ENCODE measurements around the gene MORN1.

Gene MORN1

DNA sequence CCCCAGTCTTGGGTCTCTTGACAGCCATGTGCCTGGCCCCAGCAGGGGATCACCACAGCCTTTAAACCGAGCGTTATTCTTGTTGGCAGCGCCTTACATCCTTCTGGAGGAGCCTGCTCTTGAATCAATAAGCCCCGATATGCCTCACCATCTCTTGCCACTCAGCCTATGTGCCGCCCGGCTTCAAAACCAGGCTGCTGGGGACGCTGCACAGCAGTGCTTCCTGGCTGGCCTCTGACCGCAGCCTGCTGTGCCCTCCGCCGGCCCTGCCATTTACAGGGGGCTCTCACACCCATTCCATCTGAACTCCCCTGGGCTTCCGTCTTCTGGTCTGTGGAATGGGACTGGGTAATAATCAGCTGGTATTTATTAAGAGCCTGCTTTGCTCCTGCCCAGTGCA, 24.0 kb upstream of the MORN1 start:
- WGBS, 2 donors (ENCODE audit: extremely low coverage in 2 of 2, insufficient read length in 2 of 2, insufficient replicate concordance in 1 of 2), result no CpG with 5 or more reads among the region's 11 CpGs
- no peak overlapping the region for H2BK5ac ChIP-seq (ENCODE audit: low read length)
- H3K4me2 ChIP-seq (ENCODE audit: insufficient read depth, low read length, poor library complexity, severe bottlenecking), result no peak overlapping the region
- H4K8ac ChIP-seq (ENCODE audit: low read depth, low read length), result no peak overlapping the region
- no peak overlapping the region for H3K14ac ChIP-seq (ENCODE audit: low read length)
- DNase-seq (ENCODE audit: low spot score), result no peak
- H3K27me3 ChIP-seq (ENCODE audit: control insufficient read depth in 3 of 3, insufficient read depth in 3 of 3, low read depth in 1 of 3, low read length in 3 of 3), result peaks cover 0 to 26% (median 0%) of the 10 kb centered on the region in 3 experiments
- H3K9ac ChIP-seq (ENCODE audit: low read depth, low read length, poor library complexity), result no peak overlapping the region
- H2BK120ac ChIP-seq (ENCODE audit: low read depth, low read length), result no peak overlapping the region
- no peaks in the 10 kb centered on the region for H3K9me3 ChIP-seq (replicated peaks in 1 of 2; ENCODE audit: control insufficient read depth in 2 of 2, insufficient read depth in 1 of 2, low read depth in 1 of 2, low read length in 2 of 2)
- H3K18ac ChIP-seq (ENCODE audit: low read length), result no peak overlapping the region
- no peak overlapping the region for H3K23ac ChIP-seq (ENCODE audit: low read depth, low read length, poor library complexity)
- no peak overlapping the region for H4K91ac ChIP-seq (ENCODE audit: low read depth, low read length, poor library complexity)
- peaks cover 14 to 17% of the 10 kb centered on the region in 2 donors for H3K4me1 ChIP-seq (ENCODE audit: control insufficient read depth in 2 of 2, insufficient read depth in 1 of 2, low read depth in 1 of 2, low read length in 2 of 2)
- H3K4ac ChIP-seq (ENCODE audit: low read length), result no peak overlapping the region
- H3K79me1 ChIP-seq (ENCODE audit: low read depth, low read length), result peaks cover 8% of the 10 kb centered on the region
- peak overlapping the region; percentile 82 for H2AK5ac ChIP-seq (ENCODE audit: low read depth, low read length)
- H3K4me3 ChIP-seq (ENCODE audit: low read length in 2 of 2), result no peak overlapping the region
- H2BK12ac ChIP-seq (ENCODE audit: low read length), result no peak overlapping the region
- H3K36me3 ChIP-seq (replicated peaks in 1 of 2; ENCODE audit: control insufficient read depth in 2 of 2, insufficient read depth in 2 of 2, low read length in 2 of 2), result peaks cover 0 to under 1% of the 10 kb centered on the region in 2 donors
- peak overlapping the region; percentile 75 for H2BK15ac ChIP-seq (ENCODE audit: low read length)
- H3K27ac ChIP-seq (replicated peaks; ENCODE audit: low read length), result no peak overlapping the region
- no peak overlapping the region for H2AFZ ChIP-seq (ENCODE audit: low read length)

DNA sequence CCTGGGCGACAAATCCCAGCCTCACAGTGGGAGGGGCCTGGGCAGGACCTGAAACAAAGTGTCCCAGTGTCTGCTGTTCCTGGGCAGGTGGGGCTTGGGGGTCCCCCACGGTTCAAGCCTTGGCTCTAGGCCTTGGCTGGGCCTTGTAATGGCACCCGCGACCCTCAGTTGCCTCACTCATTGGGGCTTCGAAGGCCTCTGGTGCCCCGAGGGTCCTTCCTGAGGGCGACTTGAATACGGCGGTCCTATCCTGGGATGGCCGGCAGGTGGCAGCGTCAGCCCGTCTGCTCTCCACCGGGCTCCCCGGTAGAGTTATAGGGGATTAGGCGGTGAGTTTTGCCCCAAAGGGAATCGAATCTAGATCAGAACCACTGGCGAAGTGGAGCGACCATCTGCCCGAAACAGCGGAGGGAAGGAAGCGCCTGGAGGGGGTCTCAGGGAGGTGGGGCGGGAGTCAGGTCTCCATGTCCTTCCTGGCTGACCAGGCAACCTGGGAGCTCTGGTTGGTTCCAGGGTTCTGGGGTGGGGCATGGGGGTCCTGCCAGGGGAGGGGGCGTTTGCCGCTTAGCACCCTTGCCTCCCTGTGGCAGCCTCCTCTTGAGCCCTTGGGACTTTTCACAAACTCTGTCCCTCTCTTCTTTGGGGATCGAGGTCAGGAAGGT, 23.1 kb upstream of the MORN1 start:
- Histone ChIP-seq H3K27ac (replicated peaks; ENCODE audit: low read length) (no peak overlapping the region), H2BK5ac (ENCODE audit: low read length) (no peak overlapping the region)
- DNase-seq (ENCODE audit: low spot score), result peak; percentile 72

DNA sequence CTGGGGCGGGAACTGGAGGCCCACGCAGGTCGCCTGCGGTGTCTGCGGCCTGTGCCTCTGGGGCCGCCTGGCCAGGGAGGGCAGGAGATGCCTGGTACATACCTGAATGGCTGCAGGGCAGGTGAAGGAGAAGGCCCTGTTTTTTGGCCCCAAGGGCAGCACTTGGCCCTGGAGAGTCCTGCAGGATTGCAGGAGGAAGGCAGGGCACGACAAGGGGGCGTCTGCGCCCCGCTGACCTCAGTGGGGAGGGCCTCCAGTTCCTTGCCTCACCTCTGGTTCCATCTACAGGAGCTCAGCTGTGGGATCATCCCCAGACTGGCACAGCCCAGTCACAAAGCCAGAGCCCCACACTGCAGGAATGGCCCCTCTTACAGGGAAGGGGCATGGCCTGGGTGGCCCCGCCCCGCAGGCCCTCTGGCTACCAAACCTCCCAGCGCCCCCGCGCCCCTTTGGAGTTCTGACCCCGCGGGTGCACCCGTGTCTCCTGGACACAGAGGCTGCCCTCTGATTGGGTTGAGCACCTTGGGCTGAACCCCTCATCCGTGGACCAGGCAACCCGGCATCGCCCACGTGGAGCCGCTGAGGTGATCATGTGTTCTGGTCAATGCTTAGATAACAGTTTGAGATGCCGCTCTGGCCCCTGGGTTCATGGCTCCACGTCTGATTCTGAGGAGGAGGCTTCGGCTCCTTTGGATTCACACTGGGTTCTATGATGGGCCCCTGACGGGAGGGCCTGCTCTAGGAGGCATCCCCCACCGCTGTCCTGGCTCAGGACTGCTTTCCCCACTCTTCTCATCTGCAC, 22.3 kb upstream of the MORN1 start:
- H3K27ac ChIP-seq (replicated peaks; ENCODE audit: low read length), result no peak overlapping the region
- H2BK12ac ChIP-seq (ENCODE audit: low read length), result peak overlapping the region; percentile 97
- peaks cover 12% of the 10 kb centered on the region for H3K79me1 ChIP-seq (ENCODE audit: low read depth, low read length)
- peaks cover 2 to 16% of the 10 kb centered on the region in 2 donors for H3K36me3 ChIP-seq (replicated peaks in 1 of 2; ENCODE audit: control insufficient read depth in 2 of 2, insufficient read depth in 2 of 2, low read length in 2 of 2)
- peak overlapping the region; percentile 99 for H3K23ac ChIP-seq (ENCODE audit: low read depth, low read length, poor library complexity)
- H3K18ac ChIP-seq (ENCODE audit: low read length), result peak overlapping the region; percentile 100
- peak overlapping the region; percentile 53 for H2BK5ac ChIP-seq (ENCODE audit: low read length)
- no peaks in the 10 kb centered on the region for H3K9me3 ChIP-seq (replicated peaks in 1 of 2; ENCODE audit: control insufficient read depth in 2 of 2, insufficient read depth in 1 of 2, low read depth in 1 of 2, low read length in 2 of 2)
- H4K91ac ChIP-seq (ENCODE audit: low read depth, low read length, poor library complexity), result peak overlapping the region; percentile 96
- peak overlapping the region; percentile 48 for H4K8ac ChIP-seq (ENCODE audit: low read depth, low read length)
- H2BK120ac ChIP-seq (ENCODE audit: low read depth, low read length), result peak overlapping the region; percentile 91
- H3K4me1 ChIP-seq (ENCODE audit: control insufficient read depth in 2 of 2, insufficient read depth in 1 of 2, low read depth in 1 of 2, low read length in 2 of 2), result peaks cover 14 to 17% of the 10 kb centered on the region in 2 donors
- peak overlapping the region; percentile 99 for H3K4ac ChIP-seq (ENCODE audit: low read length)
- peak overlapping the region; percentile 100 for H3K4me2 ChIP-seq (ENCODE audit: insufficient read depth, low read length, poor library complexity, severe bottlenecking)
- DNase-seq (ENCODE audit: low spot score), result no peak
- peak overlapping the region; percentile 99 for H2AK5ac ChIP-seq (ENCODE audit: low read depth, low read length)
- H3K9ac ChIP-seq (ENCODE audit: low read depth, low read length, poor library complexity), result peak overlapping the region; percentile 98
- H3K27me3 ChIP-seq (ENCODE audit: control insufficient read depth in 3 of 3, insufficient read depth in 3 of 3, low read depth in 1 of 3, low read length in 3 of 3), result peaks cover 0 to 16% (median 0%) of the 10 kb centered on the region in 3 experiments
- no peak overlapping the region for H3K14ac ChIP-seq (ENCODE audit: low read length)
- no CpG with 5 or more reads among the region's 28 CpGs for WGBS, 2 donors (ENCODE audit: extremely low coverage in 2 of 2, insufficient read length in 2 of 2, insufficient replicate concordance in 1 of 2)
- H2AFZ ChIP-seq (ENCODE audit: low read length), result peak overlapping the region; percentile 98
- H3K4me3 ChIP-seq (ENCODE audit: low read length in 2 of 2), result peak overlapping the region; percentile 86 to 92
- peak overlapping the region; percentile 99 for H2BK15ac ChIP-seq (ENCODE audit: low read length)

More for the DNA sequence above, 23.1 kb upstream of the MORN1 start:
- Histone ChIP-seq H3K14ac (ENCODE audit: low read length) (no peak overlapping the region), H3K36me3 (replicated peaks in 1 of 2; ENCODE audit: control insufficient read depth in 2 of 2, insufficient read depth in 2 of 2, low read length in 2 of 2) (peaks cover 2 to 8% of the 10 kb centered on the region in 2 donors), H3K18ac (ENCODE audit: low read length) (peak overlapping the region; percentile 50), H2BK12ac (ENCODE audit: low read length) (no peak overlapping the region), H3K9me3 (replicated peaks in 1 of 2; ENCODE audit: control insufficient read depth in 2 of 2, insufficient read depth in 1 of 2, low read depth in 1 of 2, low read length in 2 of 2) (no peaks in the 10 kb centered on the region), H3K4me1 (ENCODE audit: control insufficient read depth in 2 of 2, insufficient read depth in 1 of 2, low read depth in 1 of 2, low read length in 2 of 2) (peaks cover 14 to 17% of the 10 kb centered on the region in 2 donors), H3K79me1 (ENCODE audit: low read depth, low read length) (peaks cover 9% of the 10 kb centered on the region), H3K4me3 (ENCODE audit: low read length in 2 of 2) (peak overlapping the region in 1 of 2 donors; percentile 7), H3K9ac (ENCODE audit: low read depth, low read length, poor library complexity) (no peak overlapping the region), H2AFZ (ENCODE audit: low read length) (peak overlapping the region; percentile 62), H4K91ac (ENCODE audit: low read depth, low read length, poor library complexity) (no peak overlapping the region), H3K27me3 (ENCODE audit: control insufficient read depth in 3 of 3, insufficient read depth in 3 of 3, low read depth in 1 of 3, low read length in 3 of 3) (peaks cover 0 to 24% (median 0%) of the 10 kb centered on the region in 3 experiments), H3K23ac (ENCODE audit: low read depth, low read length, poor library complexity) (no peak overlapping the region), H3K4ac (ENCODE audit: low read length) (no peak overlapping the region), H4K8ac (ENCODE audit: low read depth, low read length) (no peak overlapping the region), H3K4me2 (ENCODE audit: insufficient read depth, low read length, poor library complexity, severe bottlenecking) (peak overlapping the region; percentile 22), H2AK5ac (ENCODE audit: low read depth, low read length) (peak overlapping the region; percentile 99), H2BK15ac (ENCODE audit: low read length) (no peak overlapping the region), H2BK120ac (ENCODE audit: low read depth, low read length) (no peak overlapping the region)
- no CpG with 5 or more reads among the region's 25 CpGs for WGBS, 2 donors (ENCODE audit: extremely low coverage in 2 of 2, insufficient read length in 2 of 2, insufficient replicate concordance in 1 of 2)
